C4-2B (cell line): Measurements from ENCODE around the gene DDC.

ENCODE experiments used
- CTCF ChIP-seq: fragments of 450-650 bp; conservative IDR thresholded peaks from 2 replicates; pipeline ENCODE4 v1.5.1; 2017; ENCODE audit warnings: mild to moderate bottlenecking
- ZFX ChIP-seq: fragments of 450-650 bp; IDR thresholded peaks from 2 replicates; pipeline ENCODE4 v1.6.1; 2017

GRCh38 chr7:50552921-50553320, 12.3 kb downstream of the DDC start:
- no peak for TF ChIP-seq CTCF
- no peak for TF ChIP-seq ZFX
